ENCODE measurements around the gene GPSM3. TPM values are rescaled to one million over a fixed set of nuclear protein-coding genes. Genes with fewer than 3 reads are reported as not detected.

The GPSM3 gene
- total RNA-seq, 2 donors from 2014 or later: 12.9 to 25.0 TPM

DNA sequence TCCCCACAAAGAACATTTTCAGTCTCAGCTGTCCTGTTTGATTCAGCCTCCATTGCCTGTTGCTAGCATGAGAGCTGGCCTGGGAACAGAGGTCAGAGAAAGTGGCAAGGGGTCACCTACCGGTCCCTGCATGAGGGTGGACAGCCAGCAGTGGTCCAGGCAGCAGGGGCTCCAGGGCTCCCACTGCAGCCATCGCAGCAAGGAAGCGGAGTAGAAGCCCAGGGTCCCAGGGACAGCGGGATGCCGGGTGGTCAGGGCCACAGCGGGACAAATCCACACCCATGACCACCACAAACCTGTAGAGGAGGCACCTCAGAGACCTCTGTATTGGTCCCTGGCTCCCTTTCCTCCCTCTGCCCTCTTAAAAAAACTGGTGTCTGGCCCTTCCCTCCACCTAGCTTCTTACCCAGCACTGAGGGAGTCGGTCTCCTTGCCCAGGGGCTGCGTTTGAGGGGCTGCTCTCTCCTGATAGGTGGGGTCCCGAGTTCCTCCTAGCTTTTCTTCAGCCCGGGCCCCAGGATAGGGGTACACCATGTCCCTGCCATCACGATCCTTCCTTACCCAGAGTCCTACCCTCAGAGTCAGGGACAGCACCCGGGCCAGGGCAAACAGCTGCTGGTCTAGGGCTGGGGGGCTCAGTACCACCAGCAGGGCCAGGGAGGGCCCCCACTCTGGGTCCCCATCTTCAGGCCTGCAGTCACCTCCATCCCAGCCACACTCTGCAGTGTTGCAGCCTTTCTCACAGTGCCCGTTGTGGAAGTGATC is 8.4 kb upstream of the GPSM3 start:
- Mint-ChIP-seq H3K4me3 (no peak overlapping the region), H3K27ac (no peak overlapping the region), H3K36me3 (ENCODE audit: low read depth) (no peaks in the 10 kb centered on the region), H3K27me3 (ENCODE audit: insufficient read depth) (peaks cover 26% of the 10 kb centered on the region), H3K9me3 (no peaks in the 10 kb centered on the region), H3K4me1 (no peaks in the 10 kb centered on the region)
- DNase-seq: no peak
- Histone ChIP-seq H3K9me3 (ENCODE audit: control insufficient read depth, low read length) (no peaks in the 10 kb centered on the region), H3K27me3 (ENCODE audit: control insufficient read depth, insufficient read depth, low read length, poor library complexity, severe bottlenecking) (no peaks in the 10 kb centered on the region), H3K4me3 (ENCODE audit: low read length) (no peak overlapping the region), H3K9ac (ENCODE audit: extremely low read depth, low read length, poor library complexity, severe bottlenecking) (no peak overlapping the region), H3K4me1 (ENCODE audit: control insufficient read depth, insufficient read depth, low read length) (no peaks in the 10 kb centered on the region), H3K27ac (ENCODE audit: low read depth, low read length) (no peak overlapping the region), H3K36me3 (ENCODE audit: control insufficient read depth, insufficient read depth, low read length) (no peaks in the 10 kb centered on the region)
- TF ChIP-seq, protein P1, sequence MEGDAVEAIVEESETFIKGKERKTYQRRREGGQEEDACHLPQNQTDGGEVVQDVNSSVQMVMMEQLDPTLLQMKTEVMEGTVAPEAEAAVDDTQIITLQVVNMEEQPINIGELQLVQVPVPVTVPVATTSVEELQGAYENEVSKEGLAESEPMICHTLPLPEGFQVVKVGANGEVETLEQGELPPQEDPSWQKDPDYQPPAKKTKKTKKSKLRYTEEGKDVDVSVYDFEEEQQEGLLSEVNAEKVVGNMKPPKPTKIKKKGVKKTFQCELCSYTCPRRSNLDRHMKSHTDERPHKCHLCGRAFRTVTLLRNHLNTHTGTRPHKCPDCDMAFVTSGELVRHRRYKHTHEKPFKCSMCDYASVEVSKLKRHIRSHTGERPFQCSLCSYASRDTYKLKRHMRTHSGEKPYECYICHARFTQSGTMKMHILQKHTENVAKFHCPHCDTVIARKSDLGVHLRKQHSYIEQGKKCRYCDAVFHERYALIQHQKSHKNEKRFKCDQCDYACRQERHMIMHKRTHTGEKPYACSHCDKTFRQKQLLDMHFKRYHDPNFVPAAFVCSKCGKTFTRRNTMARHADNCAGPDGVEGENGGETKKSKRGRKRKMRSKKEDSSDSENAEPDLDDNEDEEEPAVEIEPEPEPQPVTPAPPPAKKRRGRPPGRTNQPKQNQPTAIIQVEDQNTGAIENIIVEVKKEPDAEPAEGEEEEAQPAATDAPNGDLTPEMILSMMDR (conservative IDR thresholded peaks at IDR 0.05): no peak
- 80 to 89% methylated on average over 1 to 13 of the region's 13 CpGs for WGBS, 2 experiments (ENCODE audit: insufficient coverage in 1 of 2, insufficient read length in 1 of 2)

DNA sequence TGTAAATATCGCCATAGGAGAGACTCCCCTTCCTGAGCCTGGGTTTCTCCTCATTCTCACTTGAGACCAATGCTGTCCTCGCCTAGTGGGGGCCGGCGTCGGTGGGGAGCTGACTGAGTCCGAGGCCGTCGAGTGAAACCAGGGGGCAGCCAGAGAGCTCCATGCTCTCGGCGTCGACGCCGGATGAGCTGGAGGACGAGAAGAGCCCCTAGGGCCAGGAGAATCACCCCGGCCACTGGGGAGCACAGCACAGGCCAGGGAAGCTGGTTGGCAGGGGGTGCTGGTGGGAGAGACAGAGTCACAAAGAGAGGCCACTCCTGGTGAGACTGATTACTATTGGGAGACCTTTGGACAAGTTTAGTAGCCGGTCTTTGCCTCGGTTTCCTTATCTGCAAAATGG is 6.4 kb upstream of the GPSM3 start:
- H3K4me1 Mint-ChIP-seq: peaks cover 7% of the 10 kb centered on the region
- H3K36me3 Mint-ChIP-seq (ENCODE audit: low read depth): no peaks in the 10 kb centered on the region
- Histone ChIP-seq H3K27ac (ENCODE audit: low read depth, low read length) (no peak overlapping the region), H3K9me3 (ENCODE audit: control insufficient read depth, low read length) (no peaks in the 10 kb centered on the region), H3K4me3 (ENCODE audit: low read length) (no peak overlapping the region), H3K36me3 (ENCODE audit: control insufficient read depth, insufficient read depth, low read length) (no peaks in the 10 kb centered on the region), H3K27me3 (ENCODE audit: control insufficient read depth, insufficient read depth, low read length, poor library complexity, severe bottlenecking) (no peaks in the 10 kb centered on the region), H3K4me1 (ENCODE audit: control insufficient read depth, insufficient read depth, low read length) (no peaks in the 10 kb centered on the region), H3K9ac (ENCODE audit: extremely low read depth, low read length, poor library complexity, severe bottlenecking) (no peak overlapping the region)
- TF ChIP-seq, protein P1 (conservative IDR thresholded peaks at IDR 0.05): no peak
- no peaks in the 10 kb centered on the region for H3K9me3 Mint-ChIP-seq
- H3K27ac Mint-ChIP-seq: no peak overlapping the region
- H3K27me3 Mint-ChIP-seq (ENCODE audit: insufficient read depth): peaks cover 11% of the 10 kb centered on the region
- 91 to 94% methylated on average over 15 to 17 of the region's 17 CpGs for WGBS, 2 experiments (ENCODE audit: insufficient coverage in 1 of 2, insufficient read length in 1 of 2)
- DNase-seq: no peak
- no peak overlapping the region for H3K4me3 Mint-ChIP-seq

DNA sequence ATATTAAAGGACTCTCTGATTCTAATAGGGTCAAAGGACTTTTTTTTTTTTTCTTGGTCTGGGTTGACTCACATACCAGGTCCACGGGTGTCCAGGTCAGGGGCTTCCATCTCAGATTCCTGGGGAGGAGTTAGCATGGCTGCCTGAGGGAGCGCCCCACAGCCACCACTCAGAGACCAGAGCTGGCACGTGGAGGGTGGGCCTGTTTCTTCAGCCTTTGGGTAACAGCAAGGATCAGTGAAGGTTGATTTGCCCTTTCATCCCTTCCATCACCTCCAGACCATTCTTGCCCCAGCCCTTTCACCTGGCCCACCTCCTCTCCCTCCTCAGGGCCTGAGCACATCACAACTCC is 5.9 kb upstream of the GPSM3 start:
- no peaks in the 10 kb centered on the region for H3K36me3 ChIP-seq (ENCODE audit: control insufficient read depth, insufficient read depth, low read length)
- H3K36me3 Mint-ChIP-seq (ENCODE audit: low read depth): no peaks in the 10 kb centered on the region
- H3K4me3 ChIP-seq (ENCODE audit: low read length): no peak overlapping the region
- no peak overlapping the region for H3K27ac Mint-ChIP-seq
- 82 to 87% methylated on average over 3 of the region's 3 CpGs for WGBS, 2 experiments (ENCODE audit: insufficient coverage in 1 of 2, insufficient read length in 1 of 2)
- no peak overlapping the region for H3K9ac ChIP-seq (ENCODE audit: extremely low read depth, low read length, poor library complexity, severe bottlenecking)
- H3K4me1 Mint-ChIP-seq: peaks cover 11% of the 10 kb centered on the region
- TF ChIP-seq, protein P1 (conservative IDR thresholded peaks at IDR 0.05): no peak
- no peaks in the 10 kb centered on the region for H3K9me3 ChIP-seq (ENCODE audit: control insufficient read depth, low read length)
- H3K27me3 Mint-ChIP-seq (ENCODE audit: insufficient read depth): peaks cover 10% of the 10 kb centered on the region
- no peak overlapping the region for H3K27ac ChIP-seq (ENCODE audit: low read depth, low read length)
- H3K4me3 Mint-ChIP-seq: no peak overlapping the region
- DNase-seq: no peak
- no peaks in the 10 kb centered on the region for H3K9me3 Mint-ChIP-seq
- no peaks in the 10 kb centered on the region for H3K4me1 ChIP-seq (ENCODE audit: control insufficient read depth, insufficient read depth, low read length)
- H3K27me3 ChIP-seq (ENCODE audit: control insufficient read depth, insufficient read depth, low read length, poor library complexity, severe bottlenecking): no peaks in the 10 kb centered on the region
